ENCODE data around the gene SEMA3G. TPM values are rescaled to one million over a fixed set of nuclear protein-coding genes. Genes with fewer than 3 reads are reported as not detected.

The SEMA3G gene
- polyA plus RNA-seq, 3 donors, result 30.0 to 34.1 (median 32.7) TPM

GRCh38 chr3:52480768-52481715, 36.1 kb upstream of the SEMA3G start:
- DNase-seq, result no peak

- no peak for DNase-seq
Observed at GRCh38 chr3:52479877-52480575, 35.1 kb upstream of the SEMA3G start.

GRCh38 chr3:52479037-52479876, 34.4 kb upstream of the SEMA3G start:
- no peak for DNase-seq

- DNase-seq, result no peak
Observed at GRCh38 chr3:52477796-52478095, 32.8 kb upstream of the SEMA3G start.

GRCh38 chr3:52477076-52477795, 32.3 kb upstream of the SEMA3G start:
- DNase-seq, result no peak

- no peak for DNase-seq
Observed at GRCh38 chr3:52473026-52473425, 28.1 kb upstream of the SEMA3G start.

GRCh38 chr3:52472239-52473000, 27.5 kb upstream of the SEMA3G start:
- DNase-seq, result no peak

GRCh38 chr3:52471371-52472238, 26.7 kb upstream of the SEMA3G start:
- DNase-seq, result no peak

GRCh38 chr3:52470920-52471319, 26.0 kb upstream of the SEMA3G start:
- no peak for DNase-seq

GRCh38 chr3:52469001-52469400, 24.1 kb upstream of the SEMA3G start:
- no peak for DNase-seq

- DNase-seq, result no peak
Observed at GRCh38 chr3:52468336-52468735, 23.4 kb upstream of the SEMA3G start.

GRCh38 chr3:52463416-52463815, 18.5 kb upstream of the SEMA3G start:
- DNase-seq, result no peak

GRCh38 chr3:52461874-52462273, 17.0 kb upstream of the SEMA3G start:
- DNase-seq, result no peak

- no peak for DNase-seq
Observed at GRCh38 chr3:52458770-52459545, 14.1 kb upstream of the SEMA3G start.

GRCh38 chr3:52458031-52458760, 13.3 kb upstream of the SEMA3G start:
- DNase-seq, result no peak

GRCh38 chr3:52456800-52457183, 11.9 kb upstream of the SEMA3G start:
- DNase-seq, result no peak

GRCh38 chr3:52456169-52456799, 11.4 kb upstream of the SEMA3G start:
- DNase-seq, result no peak

Data from renal pelvis (tissue), 4 donors.